AG04450 (cell line): ENCODE data around the gene GSE1. TPM values are rescaled to one million over a fixed set of nuclear protein-coding genes. Genes with fewer than 3 reads are reported as not detected.

Experiments used
- CTCF ChIA-PET: fragments of 300-600, 350-600 bp; formaldehyde crosslinking; extraction: SDS; loops from one replicate; lab custom pipeline; 2022; ENCODE audit warnings: antibody characterized with exemption, inconsistent platforms; lab: Charles Lee
- POLR2A ChIA-PET: fragments of 350-600 bp; formaldehyde crosslinking; extraction: SDS; loops from one replicate; lab custom pipeline; 2021; ENCODE audit warnings: antibody characterized with exemption, inconsistent platforms; lab: Yijun Ruan, JAX
- DNase-seq: peaks from one replicate; pipeline ENCODE4 v3.0.0-alpha.2; 2011; ENCODE audit warnings: low read depth, low spot score
- H3K27ac ChIP-seq: one replicate; pipeline ENCODE4 v1.5.1; 2012; ENCODE audit warnings: low read depth, low read length, control low read depth
- H3K27me3 ChIP-seq: one replicate; pipeline ENCODE4 v1.6.0; 2012; ENCODE audit warnings: low read length; ENCODE audit not compliant: control insufficient read depth, insufficient read depth
- H3K4me3 ChIP-seq: 2 replicates; pipeline ENCODE4 v1.5.1; 2011; ENCODE audit warnings: mild to moderate bottlenecking, low read depth, low read length, control low read depth
- H3K9me3 ChIP-seq: 2 replicates; pipeline ENCODE4 v1.5.1; 2012; ENCODE audit warnings: low read length; ENCODE audit not compliant: control insufficient read depth, insufficient read depth
- polyA plus RNA-seq: library from polyadenylated mRNA; depleted of rRNA; stranded (reverse); fragments of >200 nt; gene quantifications from 2 replicates; pipeline ENCODE4 v1.2.3, GENCODE V29; 2011
- TF ChIP-seq, protein P1 (sequence below): IDR thresholded peaks from 2 replicates; pipeline ENCODE4 v1.5.1; 2011; ENCODE audit warnings: low read depth, low read length, control low read depth, inconsistent platforms

GSE1 gene
- polyA plus RNA-seq, 1 experiment: 18.2 TPM

DNA sequence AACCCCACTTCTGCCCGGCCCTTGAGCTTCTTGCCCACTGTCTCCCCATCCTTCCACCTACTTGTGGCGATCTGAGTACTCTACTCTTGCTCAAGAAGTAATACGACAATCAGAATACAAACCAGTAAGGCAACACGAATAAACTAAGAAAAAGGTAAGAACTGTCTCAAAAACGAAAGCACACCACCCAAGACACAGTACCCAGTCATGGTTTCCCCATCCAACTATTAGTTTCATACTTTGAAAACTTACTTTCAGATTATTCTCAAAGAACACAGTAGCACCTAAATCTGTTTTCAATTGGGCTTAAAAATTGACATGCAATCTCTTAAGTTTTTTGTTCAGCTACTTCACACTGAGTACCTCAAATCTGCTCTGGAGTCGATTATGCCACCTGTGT lies 61.7 kb downstream of the GSE1 start:
- ChIA-PET CTCF (interaction anchor here (0.6 to 2.4 kb wide), 10 partner anchors 8 to 113 kb away, joined by 3 to 11 read pairs (median 6); no protein-coding TSS in a partner anchor), POLR2A (no interaction called here)
- H3K4me3 ChIP-seq: no peak overlapping the region
- H3K27me3 ChIP-seq: no peaks in the 10 kb centered on the region
- TF ChIP-seq, protein P1, sequence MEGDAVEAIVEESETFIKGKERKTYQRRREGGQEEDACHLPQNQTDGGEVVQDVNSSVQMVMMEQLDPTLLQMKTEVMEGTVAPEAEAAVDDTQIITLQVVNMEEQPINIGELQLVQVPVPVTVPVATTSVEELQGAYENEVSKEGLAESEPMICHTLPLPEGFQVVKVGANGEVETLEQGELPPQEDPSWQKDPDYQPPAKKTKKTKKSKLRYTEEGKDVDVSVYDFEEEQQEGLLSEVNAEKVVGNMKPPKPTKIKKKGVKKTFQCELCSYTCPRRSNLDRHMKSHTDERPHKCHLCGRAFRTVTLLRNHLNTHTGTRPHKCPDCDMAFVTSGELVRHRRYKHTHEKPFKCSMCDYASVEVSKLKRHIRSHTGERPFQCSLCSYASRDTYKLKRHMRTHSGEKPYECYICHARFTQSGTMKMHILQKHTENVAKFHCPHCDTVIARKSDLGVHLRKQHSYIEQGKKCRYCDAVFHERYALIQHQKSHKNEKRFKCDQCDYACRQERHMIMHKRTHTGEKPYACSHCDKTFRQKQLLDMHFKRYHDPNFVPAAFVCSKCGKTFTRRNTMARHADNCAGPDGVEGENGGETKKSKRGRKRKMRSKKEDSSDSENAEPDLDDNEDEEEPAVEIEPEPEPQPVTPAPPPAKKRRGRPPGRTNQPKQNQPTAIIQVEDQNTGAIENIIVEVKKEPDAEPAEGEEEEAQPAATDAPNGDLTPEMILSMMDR: no peak
- peaks cover 3% of the 10 kb centered on the region; the same call in 1 of the 2 replicates for H3K9me3 ChIP-seq
- no peak for DNase-seq
- no peak overlapping the region for H3K27ac ChIP-seq

DNA sequence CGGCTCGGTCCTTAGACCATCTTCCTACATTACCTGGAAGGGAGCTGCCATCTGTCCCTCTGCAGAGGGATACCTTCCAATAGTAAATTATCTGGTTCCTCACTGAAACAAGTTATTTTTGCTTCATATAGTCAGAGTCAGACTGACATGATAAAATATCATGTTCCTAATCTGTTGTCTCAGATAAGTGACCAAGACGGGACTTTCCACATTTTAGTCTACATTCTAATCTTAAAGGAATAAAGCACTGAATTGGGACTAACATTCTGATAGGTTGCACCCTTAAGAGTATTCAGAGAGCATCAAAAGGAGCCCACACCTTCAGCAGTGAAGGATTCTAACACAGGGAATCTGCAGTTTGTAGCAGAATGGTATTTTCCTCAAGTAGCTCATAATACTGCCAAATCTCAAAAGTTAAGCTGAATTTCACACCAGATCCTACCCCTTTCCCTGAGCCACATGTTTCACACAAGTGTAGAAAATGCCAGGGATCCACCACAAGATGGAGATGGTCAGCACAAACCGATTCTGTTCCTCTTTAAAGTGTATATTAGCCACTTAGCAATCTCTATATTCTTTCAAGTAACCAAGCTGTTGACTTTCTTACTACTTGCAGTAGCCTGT lies 62.2 kb downstream of the GSE1 start:
- peaks cover 3% of the 10 kb centered on the region; the same call in 1 of the 2 replicates for H3K9me3 ChIP-seq
- no peak for DNase-seq
- CTCF ChIA-PET: interaction anchor here (0.6 to 2.4 kb wide), 11 partner anchors 10 to 125 kb away, joined by 3 to 11 read pairs (median 5); no protein-coding TSS in a partner anchor
- TF ChIP-seq, protein P1: peak; percentile 65
- H3K27ac ChIP-seq: no peak overlapping the region
- H3K27me3 ChIP-seq: no peaks in the 10 kb centered on the region
- H3K4me3 ChIP-seq: no peak overlapping the region
- POLR2A ChIA-PET: no interaction called here

DNA sequence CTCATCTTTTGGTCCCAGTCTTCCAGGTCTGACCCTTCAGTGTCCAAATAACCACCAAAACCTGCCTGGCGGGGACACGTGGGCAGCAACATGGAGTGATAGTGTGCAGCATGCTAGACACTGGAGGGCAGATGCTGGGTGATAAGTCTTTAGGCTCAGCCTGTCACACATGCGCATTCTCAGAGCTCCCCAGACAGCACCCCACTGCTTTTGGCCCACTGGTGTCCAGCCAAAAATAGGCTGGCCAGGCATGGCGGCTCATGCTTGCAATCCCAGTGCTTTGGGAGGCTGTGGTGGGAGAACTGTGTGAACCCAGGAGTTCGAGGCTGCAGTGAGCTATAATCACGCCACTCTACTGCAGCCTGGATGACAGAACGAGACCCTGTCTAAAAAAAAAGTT lies 63.3 kb downstream of the GSE1 start:
- ChIA-PET POLR2A (no interaction called here), CTCF (interaction anchor here (1.2 to 2.1 kb wide), 5 partner anchors 16 to 124 kb away, joined by 3 to 10 read pairs (median 5); no protein-coding TSS in a partner anchor)
- H3K9me3 ChIP-seq: no peaks in the 10 kb centered on the region
- no peaks in the 10 kb centered on the region for H3K27me3 ChIP-seq
- H3K4me3 ChIP-seq: no peak overlapping the region
- no peak overlapping the region for H3K27ac ChIP-seq
- TF ChIP-seq, protein P1: no peak
- no peak for DNase-seq

DNA sequence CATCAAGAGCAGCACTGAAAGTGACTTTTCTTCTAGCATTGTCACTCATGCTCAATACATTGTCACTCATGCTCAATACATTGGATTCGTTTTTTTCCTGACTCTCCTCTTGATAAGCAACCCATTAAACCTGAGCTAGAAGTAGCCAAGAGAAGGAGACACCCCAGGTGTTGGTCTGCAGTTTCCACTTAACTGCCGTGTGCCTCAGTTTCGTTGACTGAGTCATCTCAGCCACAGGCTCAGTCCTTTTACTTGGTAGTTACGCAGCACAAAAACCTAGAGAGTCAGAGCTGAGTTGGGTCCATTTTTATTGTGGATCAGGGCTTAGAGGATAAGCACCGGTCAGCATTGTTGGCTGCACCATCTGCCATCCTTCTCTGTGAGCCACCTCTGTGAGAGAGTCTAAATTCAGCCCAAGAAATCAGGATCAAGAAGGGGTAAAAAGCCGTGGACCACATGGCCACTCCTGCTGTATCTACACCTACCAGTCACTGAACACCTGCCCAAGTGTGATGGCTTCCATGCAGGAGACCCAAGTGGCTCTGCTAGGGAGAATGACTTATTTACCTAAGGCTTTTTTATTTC lies 64.4 kb downstream of the GSE1 start:
- H3K27me3 ChIP-seq: no peaks in the 10 kb centered on the region
- DNase-seq: no peak
- H3K4me3 ChIP-seq: no peak overlapping the region
- no peaks in the 10 kb centered on the region for H3K9me3 ChIP-seq
- ChIA-PET CTCF (interaction anchor here (1.3 kb wide), 1 partner anchor 40 kb away, joined by 4 read pairs; no protein-coding TSS in a partner anchor), POLR2A (no interaction called here)
- H3K27ac ChIP-seq: no peak overlapping the region
- TF ChIP-seq, protein P1: no peak

DNA sequence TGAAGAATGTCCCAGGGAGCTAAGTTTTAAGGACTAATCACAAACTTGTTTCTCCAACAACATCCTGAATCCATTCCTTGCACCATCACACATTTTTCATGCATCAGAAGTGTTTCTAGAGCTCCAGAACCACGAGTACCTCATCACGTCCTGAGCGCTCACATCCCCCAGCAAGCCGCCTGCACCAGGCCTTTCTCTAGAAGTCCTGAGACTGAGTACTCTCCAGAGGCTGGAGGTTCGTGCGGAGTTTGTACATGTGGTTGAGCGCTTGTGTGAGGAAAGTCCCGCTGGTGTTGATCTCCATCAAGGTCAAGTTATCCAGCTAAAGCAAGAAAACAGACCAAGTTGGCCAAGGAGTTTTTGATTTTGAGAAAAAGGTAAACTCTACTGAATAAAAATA lies 64.9 kb downstream of the GSE1 start:
- ChIA-PET CTCF (interaction anchor here (1.3 kb wide), 1 partner anchor 40 kb away, joined by 4 read pairs; no protein-coding TSS in a partner anchor), POLR2A (no interaction called here)
- Histone ChIP-seq H3K9me3 (no peaks in the 10 kb centered on the region), H3K27ac (no peak overlapping the region), H3K27me3 (no peaks in the 10 kb centered on the region), H3K4me3 (no peak overlapping the region)
- no peak for DNase-seq
- TF ChIP-seq, protein P1: no peak
